22Rv1 (cell line): ENCODE results near the gene SLC4A2.

Experiments used
- ZFX ChIP-seq: fragments of 450-650 bp; IDR thresholded peaks from 2 replicates; pipeline ENCODE4 v1.6.1; 2017; ENCODE audit warnings: antibody characterized with exemption, borderline replicate concordance
- TF ChIP-seq, protein P1 (sequence below): fragments of 450-650 bp; IDR thresholded peaks from 2 replicates; pipeline ENCODE4 v1.5.1; 2017; ENCODE audit warnings: mild to moderate bottlenecking

DNA sequence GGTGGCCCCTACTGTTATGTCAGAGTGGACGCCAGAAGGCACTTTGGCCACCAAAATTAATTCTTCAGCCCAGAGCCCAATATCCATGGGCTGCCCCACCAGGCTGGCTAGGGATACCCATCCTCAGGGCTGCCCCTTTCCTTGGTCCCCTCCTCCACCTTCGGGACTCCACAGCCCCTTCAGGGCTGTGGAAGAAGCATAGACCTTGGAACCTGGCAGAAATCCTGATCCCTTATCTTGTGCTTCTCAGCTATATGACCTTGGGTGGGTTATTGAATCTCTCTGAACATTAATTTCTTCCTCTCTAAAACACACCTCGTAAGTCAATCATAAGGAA, 24.4 kb downstream of the SLC4A2 start:
- TF ChIP-seq, protein P1, sequence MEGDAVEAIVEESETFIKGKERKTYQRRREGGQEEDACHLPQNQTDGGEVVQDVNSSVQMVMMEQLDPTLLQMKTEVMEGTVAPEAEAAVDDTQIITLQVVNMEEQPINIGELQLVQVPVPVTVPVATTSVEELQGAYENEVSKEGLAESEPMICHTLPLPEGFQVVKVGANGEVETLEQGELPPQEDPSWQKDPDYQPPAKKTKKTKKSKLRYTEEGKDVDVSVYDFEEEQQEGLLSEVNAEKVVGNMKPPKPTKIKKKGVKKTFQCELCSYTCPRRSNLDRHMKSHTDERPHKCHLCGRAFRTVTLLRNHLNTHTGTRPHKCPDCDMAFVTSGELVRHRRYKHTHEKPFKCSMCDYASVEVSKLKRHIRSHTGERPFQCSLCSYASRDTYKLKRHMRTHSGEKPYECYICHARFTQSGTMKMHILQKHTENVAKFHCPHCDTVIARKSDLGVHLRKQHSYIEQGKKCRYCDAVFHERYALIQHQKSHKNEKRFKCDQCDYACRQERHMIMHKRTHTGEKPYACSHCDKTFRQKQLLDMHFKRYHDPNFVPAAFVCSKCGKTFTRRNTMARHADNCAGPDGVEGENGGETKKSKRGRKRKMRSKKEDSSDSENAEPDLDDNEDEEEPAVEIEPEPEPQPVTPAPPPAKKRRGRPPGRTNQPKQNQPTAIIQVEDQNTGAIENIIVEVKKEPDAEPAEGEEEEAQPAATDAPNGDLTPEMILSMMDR = no peak
- TF ChIP-seq ZFX = no peak
